DOHH2 (cell line): ENCODE measurements around the gene CCDC152.

Experiments
- H3F3A ChIP-seq: fragments of 200-600 bp; sonication (generic), shearing (Covaris generic); 2 replicates; pipeline ENCODE4 v1.6.0; 2016; ENCODE audit warnings: antibody characterized with exemption, mild to moderate bottlenecking; ENCODE audit not compliant: control insufficient read depth, insufficient read depth
- H3K27ac ChIP-seq: fragments of 200-600 bp; sonication (generic); 2 replicates; pipeline ENCODE4 v1.5.1; 2014; ENCODE audit warnings: low read depth, mild to moderate bottlenecking, low read length, moderate library complexity
- H3K27me3 ChIP-seq: fragments of 200-600 bp; sonication (generic); 2 replicates; pipeline ENCODE4 v1.6.1; 2014; ENCODE audit warnings: mild to moderate bottlenecking, low read length, mixed read lengths; ENCODE audit not compliant: control insufficient read depth
- H3K36me3 ChIP-seq: fragments of 200-600 bp; sonication (generic); 2 replicates; pipeline ENCODE4 v1.6.1; 2014; ENCODE audit warnings: mild to moderate bottlenecking, low read length, moderate library complexity, mixed read lengths; ENCODE audit not compliant: control insufficient read depth
- H3K4me1 ChIP-seq: fragments of 200-600 bp; sonication (generic); 2 replicates; pipeline ENCODE4 v1.6.1; 2014; ENCODE audit warnings: mild to moderate bottlenecking, low read length, mixed read lengths; ENCODE audit not compliant: control insufficient read depth
- H3K4me2 ChIP-seq: fragments of 200-600 bp; sonication (generic); 2 replicates; pipeline ENCODE4 v1.6.0; 2014; ENCODE audit warnings: mild to moderate bottlenecking, low read length, moderate library complexity
- H3K4me3 ChIP-seq: fragments of 200-600 bp; sonication (generic); 2 replicates; pipeline ENCODE4 v1.5.1; 2014; ENCODE audit warnings: mild to moderate bottlenecking, low read length, mixed read lengths
- H3K79me2 ChIP-seq: fragments of 200-600 bp; sonication (generic); 2 replicates; pipeline ENCODE4 v1.6.1; 2014; ENCODE audit warnings: mild to moderate bottlenecking, low read length, mixed read lengths; ENCODE audit not compliant: control insufficient read depth
- H3K9me2 ChIP-seq: fragments of 200-600 bp; sonication (generic); replicated peaks from 2 replicates; pipeline ENCODE4 v1.6.1; 2014; ENCODE audit warnings: mild to moderate bottlenecking, low read length, mixed read lengths; ENCODE audit not compliant: control insufficient read depth
- H3K9me3 ChIP-seq: fragments of 200-600 bp; sonication (generic); 2 replicates; pipeline ENCODE4 v1.6.1; 2014; ENCODE audit warnings: antibody characterized with exemption, low read length, mixed read lengths; ENCODE audit not compliant: control insufficient read depth, insufficient read depth
- H4K20me1 ChIP-seq: fragments of 200-600 bp; sonication (generic); 2 replicates; pipeline ENCODE4 v1.6.0; 2014; ENCODE audit warnings: low read depth, mild to moderate bottlenecking, antibody characterized with exemption, low read length, moderate library complexity; ENCODE audit not compliant: control insufficient read depth, insufficient read depth
- EZH2phosphoT487 ChIP-seq: fragments of 200-600 bp; sonication (generic); IDR thresholded peaks from 2 replicates; pipeline ENCODE4 v1.6.1; 2017; ENCODE audit warnings: borderline replicate concordance, mild to moderate bottlenecking, antibody characterized with exemption, low read length, moderate library complexity, mixed read lengths
- TF ChIP-seq, protein P1 (sequence below): fragments of 200-600 bp; sonication (generic); IDR thresholded peaks from one replicate; pipeline ENCODE4 v1.5.1; 2014; ENCODE audit warnings: antibody characterized with exemption, mild to moderate bottlenecking, low read depth, low read length; ENCODE audit not compliant: poor library complexity, severe bottlenecking

Gene CCDC152

DNA sequence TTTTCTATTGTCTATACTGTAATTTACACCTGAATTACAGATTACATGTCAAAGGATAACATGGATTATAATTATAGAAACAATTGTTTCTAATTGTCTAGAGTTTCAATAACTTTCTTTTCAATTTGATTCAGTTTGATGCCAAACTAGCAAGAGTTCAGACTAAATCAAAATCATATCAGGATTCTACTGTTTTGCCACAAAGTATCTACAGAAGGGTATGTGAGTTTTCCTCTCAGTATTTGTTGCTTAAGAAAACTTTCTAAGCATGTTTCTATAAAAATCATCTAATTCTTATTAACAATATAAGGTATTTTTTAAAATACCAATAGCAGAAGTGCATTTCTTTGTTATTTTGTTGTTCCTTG lies 42.6 kb downstream of the CCDC152 start:
- no peak overlapping the region for H3K4me3 ChIP-seq
- no peaks in the 10 kb centered on the region for H3K79me2 ChIP-seq
- peaks cover 6% of the 10 kb centered on the region; the same call in 1 of the 2 replicates for H3K36me3 ChIP-seq

DNA sequence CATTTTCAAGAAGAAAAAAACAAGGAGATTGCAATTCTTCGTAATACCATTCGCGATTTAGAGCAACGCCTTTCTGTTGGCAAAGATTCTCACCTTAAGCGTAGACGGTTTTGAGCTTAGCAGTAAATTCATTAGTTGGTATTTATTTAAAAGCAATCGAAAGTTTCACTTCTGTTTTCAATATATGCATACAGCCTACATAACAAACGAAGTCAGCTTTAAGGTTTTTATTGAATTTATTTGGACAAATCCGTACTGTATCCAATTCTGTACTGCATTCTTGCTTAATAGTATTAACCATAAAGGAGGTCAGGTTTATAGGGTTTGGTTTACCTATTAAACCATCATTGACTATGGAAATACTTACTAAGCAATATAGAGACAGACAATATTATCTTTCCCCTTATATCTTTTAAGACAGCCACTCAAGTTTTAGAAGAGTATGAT lies 43.1 kb downstream of the CCDC152 start:
- Histone ChIP-seq H3K4me1 (no peaks in the 10 kb centered on the region), H3K79me2 (no peaks in the 10 kb centered on the region), H3K9me2 (no peaks in the 10 kb centered on the region), H3K36me3 (peaks cover 6% of the 10 kb centered on the region; the same call in 1 of the 2 replicates), H3K4me3 (no peak overlapping the region), H3K27ac (no peak overlapping the region), H3K27me3 (no peaks in the 10 kb centered on the region), H4K20me1 (no peaks in the 10 kb centered on the region), H3K9me3 (no peaks in the 10 kb centered on the region), H3F3A (no peaks in the 10 kb centered on the region), H3K4me2 (no peak overlapping the region)
- TF ChIP-seq, protein P1, sequence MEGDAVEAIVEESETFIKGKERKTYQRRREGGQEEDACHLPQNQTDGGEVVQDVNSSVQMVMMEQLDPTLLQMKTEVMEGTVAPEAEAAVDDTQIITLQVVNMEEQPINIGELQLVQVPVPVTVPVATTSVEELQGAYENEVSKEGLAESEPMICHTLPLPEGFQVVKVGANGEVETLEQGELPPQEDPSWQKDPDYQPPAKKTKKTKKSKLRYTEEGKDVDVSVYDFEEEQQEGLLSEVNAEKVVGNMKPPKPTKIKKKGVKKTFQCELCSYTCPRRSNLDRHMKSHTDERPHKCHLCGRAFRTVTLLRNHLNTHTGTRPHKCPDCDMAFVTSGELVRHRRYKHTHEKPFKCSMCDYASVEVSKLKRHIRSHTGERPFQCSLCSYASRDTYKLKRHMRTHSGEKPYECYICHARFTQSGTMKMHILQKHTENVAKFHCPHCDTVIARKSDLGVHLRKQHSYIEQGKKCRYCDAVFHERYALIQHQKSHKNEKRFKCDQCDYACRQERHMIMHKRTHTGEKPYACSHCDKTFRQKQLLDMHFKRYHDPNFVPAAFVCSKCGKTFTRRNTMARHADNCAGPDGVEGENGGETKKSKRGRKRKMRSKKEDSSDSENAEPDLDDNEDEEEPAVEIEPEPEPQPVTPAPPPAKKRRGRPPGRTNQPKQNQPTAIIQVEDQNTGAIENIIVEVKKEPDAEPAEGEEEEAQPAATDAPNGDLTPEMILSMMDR = no peak
- no peak for TF ChIP-seq EZH2phosphoT487

More for the DNA sequence above, 42.6 kb downstream of the CCDC152 start:
- TF ChIP-seq, protein P1 = no peak
- no peak for TF ChIP-seq EZH2phosphoT487
- Histone ChIP-seq H3K9me3 (no peaks in the 10 kb centered on the region), H3F3A (no peaks in the 10 kb centered on the region), H3K4me1 (no peaks in the 10 kb centered on the region), H3K4me2 (no peak overlapping the region), H3K9me2 (no peaks in the 10 kb centered on the region), H3K27me3 (no peaks in the 10 kb centered on the region), H3K27ac (no peak overlapping the region), H4K20me1 (no peaks in the 10 kb centered on the region)

DNA sequence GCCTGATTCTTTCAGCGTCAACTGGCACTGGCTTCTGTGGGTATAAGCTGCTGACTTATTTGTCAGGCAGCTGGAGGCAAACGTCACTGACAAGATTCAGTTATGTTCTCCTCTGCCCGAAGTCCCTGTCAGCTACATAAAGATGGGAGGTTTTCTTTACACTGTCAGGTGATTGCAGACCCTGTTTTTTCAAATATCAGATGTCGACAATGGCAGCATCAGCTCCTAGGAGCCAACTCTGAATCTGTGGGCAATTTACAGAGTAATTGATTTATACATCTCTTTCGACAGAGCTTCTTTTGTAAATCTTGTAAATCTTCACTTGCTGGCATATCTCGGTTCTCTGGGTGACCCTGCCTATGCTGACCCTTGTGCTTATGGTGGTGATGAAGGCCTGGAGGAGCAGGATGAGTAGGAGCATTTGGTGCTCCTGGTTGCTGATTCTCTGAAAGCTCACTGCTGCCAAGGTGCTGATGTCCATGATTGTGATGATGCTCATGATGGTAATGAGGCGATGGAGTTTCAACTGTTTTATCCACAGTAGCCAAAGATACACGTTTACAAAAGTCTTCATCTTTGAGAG lies 44.2 kb downstream of the CCDC152 start:
- Histone ChIP-seq H3K9me3 (no peaks in the 10 kb centered on the region), H3K4me3 (no peak overlapping the region), H3K27me3 (no peaks in the 10 kb centered on the region), H3F3A (no peaks in the 10 kb centered on the region), H3K27ac (no peak overlapping the region), H3K79me2 (no peaks in the 10 kb centered on the region), H3K36me3 (peaks cover 6% of the 10 kb centered on the region; the same call in 1 of the 2 replicates), H3K4me1 (no peaks in the 10 kb centered on the region), H4K20me1 (no peaks in the 10 kb centered on the region), H3K9me2 (no peaks in the 10 kb centered on the region), H3K4me2 (no peak overlapping the region)
- no peak for TF ChIP-seq EZH2phosphoT487
- TF ChIP-seq, protein P1 = no peak
